Gastrocnemius medialis (tissue), 4 donors: Measurements from ENCODE around the gene FADD.

Experiments
- POLR2A ChIP-seq, 2 donors: fragments of 450-650 bp; IDR thresholded peaks; one replicate each; pipeline ENCODE4 v1.6.1; 2017; ENCODE audit warnings: antibody characterized with exemption in 2 of 2, mild to moderate bottlenecking in 2 of 2, moderate library complexity in 2 of 2
- TF ChIP-seq, protein P1 (sequence below), 5 experiments: fragments of 450-650 bp in 3 of 5; fragments of 200-600 bp in 2 of 5; sonication (generic) in 2 of 5; IDR thresholded peaks in 4 of 5; conservative IDR thresholded peaks in 1 of 5; 1 replicate in 4 of 5; 2 replicates in 1 of 5; pipeline ENCODE4 v1.5.1; 2016 to 2019; ENCODE audit warnings: antibody characterized with exemption in 5 of 5, mild to moderate bottlenecking in 3 of 5, moderate library complexity in 3 of 5

DNA sequence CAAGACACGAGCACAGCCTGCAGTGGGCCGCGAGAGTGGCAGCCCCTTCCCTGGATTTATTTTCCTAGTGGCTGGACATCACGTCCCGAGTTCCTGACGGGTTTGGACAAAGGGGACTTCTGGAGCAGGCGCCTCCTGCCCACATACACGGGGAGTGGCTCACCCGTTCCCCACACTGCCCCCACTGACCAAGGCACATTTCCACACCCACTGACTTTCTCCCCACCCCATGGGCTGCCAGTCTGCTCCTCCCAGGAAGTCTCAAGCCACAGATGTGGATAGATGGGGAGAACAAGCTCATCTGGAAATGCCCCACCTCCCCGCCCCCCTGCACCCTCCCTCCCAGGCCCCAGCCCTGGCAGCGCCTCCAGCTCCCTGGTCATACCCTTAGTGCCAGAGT, 34.0 kb upstream of the FADD start:
- TF ChIP-seq, protein P1, sequence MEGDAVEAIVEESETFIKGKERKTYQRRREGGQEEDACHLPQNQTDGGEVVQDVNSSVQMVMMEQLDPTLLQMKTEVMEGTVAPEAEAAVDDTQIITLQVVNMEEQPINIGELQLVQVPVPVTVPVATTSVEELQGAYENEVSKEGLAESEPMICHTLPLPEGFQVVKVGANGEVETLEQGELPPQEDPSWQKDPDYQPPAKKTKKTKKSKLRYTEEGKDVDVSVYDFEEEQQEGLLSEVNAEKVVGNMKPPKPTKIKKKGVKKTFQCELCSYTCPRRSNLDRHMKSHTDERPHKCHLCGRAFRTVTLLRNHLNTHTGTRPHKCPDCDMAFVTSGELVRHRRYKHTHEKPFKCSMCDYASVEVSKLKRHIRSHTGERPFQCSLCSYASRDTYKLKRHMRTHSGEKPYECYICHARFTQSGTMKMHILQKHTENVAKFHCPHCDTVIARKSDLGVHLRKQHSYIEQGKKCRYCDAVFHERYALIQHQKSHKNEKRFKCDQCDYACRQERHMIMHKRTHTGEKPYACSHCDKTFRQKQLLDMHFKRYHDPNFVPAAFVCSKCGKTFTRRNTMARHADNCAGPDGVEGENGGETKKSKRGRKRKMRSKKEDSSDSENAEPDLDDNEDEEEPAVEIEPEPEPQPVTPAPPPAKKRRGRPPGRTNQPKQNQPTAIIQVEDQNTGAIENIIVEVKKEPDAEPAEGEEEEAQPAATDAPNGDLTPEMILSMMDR (IDR thresholded peaks at IDR 0.05 in 4 of 5, conservative IDR thresholded peaks at IDR 0.05 in 1 of 5), result no peak
- no peak for TF ChIP-seq POLR2A (IDR thresholded peaks at IDR 0.05)
